MM.1S (cell line): ENCODE measurements around the gene ADCY9.

Source experiments
- CTCF ChIP-seq: fragments of 300-600 bp; sonication (generic); IDR thresholded peaks from 2 replicates; pipeline ENCODE4 v1.5.1; 2016; ENCODE audit warnings: antibody characterized with exemption, low read length, mixed read lengths
- EZH2 ChIP-seq: fragments of 300-600 bp; sonication (generic); optimal IDR thresholded peaks from 2 replicates; pipeline ENCODE3; 2017; ENCODE audit warnings: low read depth, mild to moderate bottlenecking, antibody characterized with exemption, low read length, mixed read lengths
- EZH2phosphoT487 ChIP-seq: fragments of 300-600 bp; sonication (generic); IDR thresholded peaks from 2 replicates; pipeline ENCODE4 v1.6.1; 2018; ENCODE audit warnings: antibody characterized with exemption, low read length

DNA sequence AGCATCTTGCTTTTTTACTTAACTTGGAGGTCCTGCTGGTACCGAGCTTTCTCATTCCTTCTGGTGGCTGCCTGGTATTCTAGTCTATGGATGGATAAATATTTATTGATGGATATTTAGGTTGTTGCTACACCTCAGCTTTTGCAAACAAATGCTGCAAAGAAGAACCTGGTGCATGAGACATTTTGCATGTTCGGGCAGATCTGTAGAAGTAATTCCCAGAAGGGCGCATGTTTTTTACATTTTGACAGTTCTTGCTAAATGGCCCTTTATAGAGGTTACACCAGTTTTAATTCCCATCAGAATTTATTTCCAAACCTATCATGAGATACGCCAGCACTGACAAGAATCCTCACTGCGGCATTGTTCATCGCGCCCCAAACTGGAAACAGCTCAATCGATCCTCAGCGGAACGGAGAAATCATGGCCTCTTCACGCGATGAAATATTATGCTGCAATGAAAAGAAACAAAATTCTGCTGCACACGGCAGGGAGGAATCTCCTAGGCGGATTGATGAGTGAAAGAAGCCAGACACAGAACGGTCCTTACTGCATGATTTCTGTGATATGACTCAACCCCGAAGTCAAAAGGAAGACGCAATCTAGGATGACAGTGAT is 167.8 kb downstream of the ADCY9 start:
- TF ChIP-seq CTCF = no peak
- no peak for TF ChIP-seq EZH2
- no peak for TF ChIP-seq EZH2phosphoT487
